ENCODE measurements around the gene HMSD.

Gene HMSD, protein sequence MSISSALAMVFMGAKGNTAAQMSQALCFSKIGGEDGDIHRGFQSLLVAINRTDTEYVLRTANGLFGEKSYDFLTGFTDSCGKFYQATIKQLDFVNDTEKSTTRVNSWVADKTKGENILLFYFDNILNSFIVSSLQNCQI

DNA sequence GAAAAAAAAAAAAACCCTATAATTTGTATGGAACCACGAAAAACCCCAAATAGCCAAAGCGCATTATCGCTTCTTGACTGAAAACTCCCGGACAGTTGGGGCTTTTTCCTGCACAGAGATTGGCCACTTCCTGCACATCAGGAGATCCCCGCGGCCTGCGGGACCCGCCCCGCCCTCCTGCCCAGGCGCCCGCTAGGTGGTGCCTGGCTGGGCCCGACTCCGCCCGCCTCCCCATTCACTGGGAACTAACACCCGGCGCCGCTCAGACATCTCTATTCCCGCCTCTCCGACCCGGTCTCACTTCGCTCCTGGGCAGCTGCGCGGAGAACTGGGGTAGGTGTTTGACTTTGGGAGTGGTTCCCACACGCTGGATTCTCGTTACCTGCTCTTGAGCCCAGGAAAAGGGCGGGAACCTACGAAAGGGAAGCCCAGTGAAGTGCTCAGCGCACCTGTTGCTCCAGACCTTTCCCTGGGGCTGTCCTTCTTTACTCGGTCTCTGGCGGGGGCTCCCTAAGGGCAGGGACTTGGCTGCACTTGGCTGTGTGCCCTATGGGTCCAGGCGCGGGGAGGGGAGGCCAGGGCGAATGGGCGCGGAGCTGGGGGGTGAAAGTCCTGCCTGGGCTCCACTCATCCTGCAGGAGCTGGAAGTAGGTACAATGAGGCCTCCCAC lies at the start of gene HMSD:
Gene HMSD (plus strand): TSS at position 234 of the 670 bp plus-strand sequence. CDS start 4,155 bp downstream, outside the sequence.
- H3K4me3 ChIP-seq, result peak within 1 kb of the TSS; percentile 37 to 50
- H3K9me3 ChIP-seq, result no peaks in the 10 kb centered on the region
- TF ChIP-seq, protein P1, sequence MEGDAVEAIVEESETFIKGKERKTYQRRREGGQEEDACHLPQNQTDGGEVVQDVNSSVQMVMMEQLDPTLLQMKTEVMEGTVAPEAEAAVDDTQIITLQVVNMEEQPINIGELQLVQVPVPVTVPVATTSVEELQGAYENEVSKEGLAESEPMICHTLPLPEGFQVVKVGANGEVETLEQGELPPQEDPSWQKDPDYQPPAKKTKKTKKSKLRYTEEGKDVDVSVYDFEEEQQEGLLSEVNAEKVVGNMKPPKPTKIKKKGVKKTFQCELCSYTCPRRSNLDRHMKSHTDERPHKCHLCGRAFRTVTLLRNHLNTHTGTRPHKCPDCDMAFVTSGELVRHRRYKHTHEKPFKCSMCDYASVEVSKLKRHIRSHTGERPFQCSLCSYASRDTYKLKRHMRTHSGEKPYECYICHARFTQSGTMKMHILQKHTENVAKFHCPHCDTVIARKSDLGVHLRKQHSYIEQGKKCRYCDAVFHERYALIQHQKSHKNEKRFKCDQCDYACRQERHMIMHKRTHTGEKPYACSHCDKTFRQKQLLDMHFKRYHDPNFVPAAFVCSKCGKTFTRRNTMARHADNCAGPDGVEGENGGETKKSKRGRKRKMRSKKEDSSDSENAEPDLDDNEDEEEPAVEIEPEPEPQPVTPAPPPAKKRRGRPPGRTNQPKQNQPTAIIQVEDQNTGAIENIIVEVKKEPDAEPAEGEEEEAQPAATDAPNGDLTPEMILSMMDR (IDR thresholded peaks at IDR 0.05), result peak in 1 of 2 experiments; percentile 47
- intact Hi-C loops (cut with DNase I; ENCODE audit: low total_unique reads), result no loop called here
- peaks cover 0 to 12% (median 6%) of the 10 kb centered on the region in 4 donors for H3K4me1 ChIP-seq
- H3K36me3 ChIP-seq, result no peaks in the 10 kb centered on the region
- DNase-seq, result no peak
- peak within 1 kb of the TSS in 1 of 2 donors; percentile 32 for H3K27ac ChIP-seq
- H3K27me3 ChIP-seq, result peaks cover 0 to 3% of the 10 kb centered on the region in 2 donors

DNA sequence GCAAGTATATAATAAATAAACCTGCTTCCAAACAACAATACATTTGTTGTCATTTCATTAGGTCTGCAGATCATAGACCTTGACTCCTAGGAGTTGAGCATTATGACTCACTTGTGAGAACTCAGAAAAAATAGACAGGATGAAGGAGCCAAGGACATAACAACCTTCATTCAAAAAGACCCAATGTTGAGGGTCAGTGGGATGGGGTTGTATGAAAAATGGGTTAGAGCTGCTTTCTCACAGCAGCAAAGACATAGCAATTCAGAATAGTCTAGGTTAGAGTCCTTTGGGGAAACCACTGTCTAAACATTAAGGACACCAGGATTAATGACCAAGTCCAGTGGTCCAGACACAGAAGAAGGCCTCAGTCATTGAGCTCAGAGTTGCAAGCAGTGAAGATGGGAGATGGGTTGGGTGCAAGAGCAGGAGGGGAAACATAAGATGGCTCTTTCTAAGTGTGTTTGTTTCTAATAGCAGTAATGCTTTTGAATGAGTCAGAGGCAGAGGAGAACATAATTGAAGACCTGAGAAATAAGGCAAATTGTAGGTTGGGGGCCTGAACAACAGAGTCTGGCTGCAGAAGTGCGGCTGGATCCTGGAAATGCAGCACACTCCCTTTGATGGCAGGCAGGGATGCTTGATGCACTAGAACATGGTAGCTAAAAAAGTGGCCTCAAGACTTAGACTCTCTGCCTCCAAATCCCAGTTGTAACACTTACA lies 45.1 kb upstream of the HMSD start:
- no peak for DNase-seq
- no peak overlapping the region for H3K4me3 ChIP-seq
- TF ChIP-seq, protein P1 (IDR thresholded peaks at IDR 0.05), result no peak
- H3K36me3 ChIP-seq, result no peaks in the 10 kb centered on the region
- no peaks in the 10 kb centered on the region for H3K4me1 ChIP-seq
- no peak overlapping the region for H3K27ac ChIP-seq
- intact Hi-C loops (cut with DNase I; ENCODE audit: low total_unique reads), result no loop called here
- no peaks in the 10 kb centered on the region for H3K9me3 ChIP-seq
- H3K27me3 ChIP-seq, result no peaks in the 10 kb centered on the region

DNA sequence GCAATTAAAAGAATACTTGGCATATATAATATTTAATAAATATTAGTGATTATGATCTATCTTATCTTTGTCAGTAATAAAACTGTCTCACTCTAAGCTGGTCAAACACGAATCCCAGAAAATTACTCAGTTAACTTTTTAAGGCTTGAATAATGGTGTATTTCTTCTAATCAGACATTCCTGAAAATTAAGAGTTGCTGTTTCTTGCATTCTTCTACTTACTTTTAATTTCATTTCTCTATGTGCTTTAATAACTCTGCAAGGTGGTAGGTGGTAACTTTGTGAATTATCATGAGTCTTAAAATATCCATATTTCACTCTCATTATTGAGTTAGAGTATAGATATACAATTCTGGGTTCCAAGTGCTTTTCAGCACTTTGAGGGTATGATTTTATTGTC lies 44.4 kb upstream of the HMSD start:
- TF ChIP-seq, protein P1 (IDR thresholded peaks at IDR 0.05), result no peak
- Histone ChIP-seq H3K36me3 (no peaks in the 10 kb centered on the region), H3K4me1 (no peaks in the 10 kb centered on the region), H3K4me3 (no peak overlapping the region), H3K27me3 (no peaks in the 10 kb centered on the region), H3K27ac (no peak overlapping the region), H3K9me3 (no peaks in the 10 kb centered on the region)
- intact Hi-C loops (cut with DNase I; ENCODE audit: low total_unique reads), result no loop called here
- no peak for DNase-seq

DNA sequence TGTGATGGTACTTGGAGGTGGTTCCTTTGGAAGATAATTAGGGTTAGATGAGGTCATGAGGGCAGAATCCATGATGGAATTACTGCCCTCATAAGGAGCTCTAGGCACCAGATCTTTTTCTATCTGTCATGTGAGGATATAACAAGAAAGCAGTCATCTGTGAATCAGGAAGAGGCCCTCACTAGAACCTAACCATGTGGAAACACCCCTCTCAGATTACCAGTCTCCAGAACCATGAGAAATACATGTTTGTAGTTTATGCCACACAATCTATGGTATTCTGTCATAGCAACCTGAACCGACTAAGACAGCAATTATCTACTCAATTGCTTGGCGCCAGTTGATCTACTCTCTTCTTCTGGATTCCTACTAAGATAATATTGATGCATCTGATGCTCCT lies 43.7 kb upstream of the HMSD start:
- Histone ChIP-seq H3K4me1 (no peaks in the 10 kb centered on the region), H3K27ac (no peak overlapping the region), H3K36me3 (no peaks in the 10 kb centered on the region), H3K27me3 (no peaks in the 10 kb centered on the region), H3K9me3 (no peaks in the 10 kb centered on the region), H3K4me3 (no peak overlapping the region)
- intact Hi-C loops (cut with DNase I; ENCODE audit: low total_unique reads), result no loop called here
- TF ChIP-seq, protein P1 (IDR thresholded peaks at IDR 0.05), result no peak
- DNase-seq, result no peak

DNA sequence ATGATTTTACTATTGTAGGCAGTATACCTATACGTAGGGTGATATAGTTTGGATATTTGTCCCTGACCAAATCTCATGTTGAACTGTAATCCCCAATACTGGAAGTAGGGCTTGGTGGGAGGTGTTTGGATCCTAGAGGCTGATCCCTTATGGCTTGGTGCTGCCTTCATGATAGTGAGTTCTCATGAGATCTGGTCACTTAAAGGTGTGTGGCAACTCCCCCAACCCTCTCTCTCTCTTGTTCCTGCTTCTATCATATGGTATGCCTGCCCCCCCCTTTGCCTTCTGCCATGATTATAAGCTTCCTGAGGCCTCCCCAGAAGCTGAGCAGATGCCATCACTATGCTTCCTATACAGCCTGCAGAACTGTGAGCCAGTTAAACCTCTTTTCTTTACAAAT lies 43.0 kb upstream of the HMSD start:
- Histone ChIP-seq H3K36me3 (no peaks in the 10 kb centered on the region), H3K4me3 (no peak overlapping the region), H3K4me1 (no peaks in the 10 kb centered on the region), H3K27ac (no peak overlapping the region), H3K27me3 (no peaks in the 10 kb centered on the region), H3K9me3 (no peaks in the 10 kb centered on the region)
- TF ChIP-seq, protein P1 (IDR thresholded peaks at IDR 0.05), result no peak
- no peak for DNase-seq
- intact Hi-C loops (cut with DNase I; ENCODE audit: low total_unique reads), result no loop called here
